Measurements from ENCODE around the gene CRIP3. TPM values are rescaled to one million over a fixed set of nuclear protein-coding genes. Genes with fewer than 3 reads are reported as not detected.

CRIP3 gene
- total and polyA plus RNA-seq, 2 donors (not counting 3 experiments of a cell fraction or from before 2014, with no cell fraction given): not detected

GRCh38 chr6:43280234-43280633, 28.4 kb downstream of the CRIP3 start:
- Histone ChIP-seq H3K9me3 (replicated peaks; ENCODE audit: control insufficient read depth, insufficient read depth, low read length) (no peaks in the 10 kb centered on the region), H3K4me3 (replicated peaks in 1 of 3; ENCODE audit: insufficient read depth in 1 of 3, low read depth in 1 of 3, low read length in 3 of 3) (no peak overlapping the region), H3K4me2 (ENCODE audit: insufficient read depth, low read length) (no peak overlapping the region), H3K4me1 (ENCODE audit: control insufficient read depth, extremely low read depth, insufficient read depth, low read length) (no peaks in the 10 kb centered on the region), H3K79me2 (ENCODE audit: control insufficient read depth, insufficient read depth, low read length) (no peaks in the 10 kb centered on the region), H3K9ac (replicated peaks; ENCODE audit: extremely low read depth, insufficient read depth, low read length) (no peak overlapping the region), H2AFZ (ENCODE audit: low read depth, low read length) (no peak overlapping the region), H3K36me3 (ENCODE audit: control insufficient read depth in 2 of 2, extremely low read depth in 1 of 2, insufficient read depth in 2 of 2, low read length in 2 of 2) (no peaks in the 10 kb centered on the region), H4K20me1 (replicated peaks; ENCODE audit: control insufficient read depth, extremely low read depth, insufficient read depth, low read length) (no peaks in the 10 kb centered on the region), H3K27me3 (ENCODE audit: control insufficient read depth in 2 of 2, insufficient read depth in 2 of 2, low read length in 2 of 2) (peaks cover 28 to 33% of the 10 kb centered on the region in 2 experiments), H3K27ac (ENCODE audit: insufficient read depth, low read depth, low read length) (no peak overlapping the region), H3K9me1 (replicated peaks; ENCODE audit: control insufficient read depth, extremely low read depth, insufficient read depth, low read length) (no peaks in the 10 kb centered on the region)
- POLR2A ChIA-PET: no interaction called here
- TF ChIP-seq CTCF (IDR thresholded peaks at IDR 0.05; ENCODE audit: extremely low read depth in 1 of 2, insufficient read depth in 1 of 2, low read depth in 1 of 2, low read length in 2 of 2) (no peak), MYC (IDR thresholded peaks at IDR 0.05; ENCODE audit: low read depth, low read length) (no peak), POLR2A (IDR thresholded peaks at IDR 0.05; ENCODE audit: low read depth, low read length) (no peak), MAX (IDR thresholded peaks at IDR 0.05; ENCODE audit: insufficient read depth, insufficient read length) (no peak), POLR2AphosphoS5 (IDR thresholded peaks at IDR 0.05; ENCODE audit: insufficient read depth, low read depth, low read length) (no peak), EZH2 (IDR thresholded peaks at IDR 0.05; ENCODE audit: borderline replicate concordance, low read depth, low read length, severe bottlenecking) (no peak), FOS (IDR thresholded peaks at IDR 0.05; ENCODE audit: borderline replicate concordance, insufficient read depth, low read length) (no peak), JUN (IDR thresholded peaks at IDR 0.05; ENCODE audit: borderline replicate concordance, insufficient read depth, insufficient read length, low read depth) (no peak), GATA2 (IDR thresholded peaks at IDR 0.05; ENCODE audit: insufficient read depth, insufficient read length, low read depth, low read length) (no peak)
- dilution Hi-C loops (cut with MboI; ENCODE audit: extremely low pct_ligation_motif_present, low sequenced_read_pairs): no loop called here
- intact Hi-C loops (cut with micrococcal nuclease): no loop called here
- no peak for DNase-seq (ENCODE audit: low read depth, low spot score)
- FAIRE-seq: no peak
- CTCF ChIA-PET: interaction anchor here (0.9 to 1.1 kb wide), 2 partner anchors 35 to 51 kb away, joined by 3 to 4 read pairs; partner anchors contain the start of gene DNPH1
- BruUV-seq (replicated peaks): no TSS peak
